ENCODE results near the gene OPN5.

- TF ChIP-seq CTCF (IDR thresholded peaks at IDR 0.05 in 4 of 5, conservative IDR thresholded peaks at IDR 0.05 in 1 of 5): no peak
- no peak for TF ChIP-seq POLR2A (IDR thresholded peaks at IDR 0.05)
Observed at GRCh38 chr6:47865206-47865605, 83.4 kb downstream of the OPN5 start.

All from gastrocnemius medialis (tissue), 4 donors.